Endometrial microvascular endothelial cells (primary cell): ENCODE measurements around the gene ITPKB. TPM values are rescaled to one million over a fixed set of nuclear protein-coding genes. Genes with fewer than 3 reads are reported as not detected.
"Not testable (repeated sequence)": the region's sequence is repeated elsewhere in the genome, so short reads cannot be mapped to it uniquely, and the experiment has no call there.

Experiments
- in situ Hi-C: cut with HindIII; loops from 2 replicates; pipeline ENCODE4 v1.10.0; 2017; ENCODE audit warnings: low sequenced_read_pairs, low pct_unique_long_range_greater_than_20kb; ENCODE audit errors: inconsistent ontology term
- total RNA-seq: library from RNA; depleted of rRNA; stranded (reverse); fragments of >200 nt; gene quantifications from one replicate; pipeline ENCODE4 v1.2.3, GENCODE V29; 2015; ENCODE audit errors: inconsistent ontology term

The ITPKB gene
- total RNA-seq, 1 donor from 2014 or later: 16.2 TPM

DNA sequence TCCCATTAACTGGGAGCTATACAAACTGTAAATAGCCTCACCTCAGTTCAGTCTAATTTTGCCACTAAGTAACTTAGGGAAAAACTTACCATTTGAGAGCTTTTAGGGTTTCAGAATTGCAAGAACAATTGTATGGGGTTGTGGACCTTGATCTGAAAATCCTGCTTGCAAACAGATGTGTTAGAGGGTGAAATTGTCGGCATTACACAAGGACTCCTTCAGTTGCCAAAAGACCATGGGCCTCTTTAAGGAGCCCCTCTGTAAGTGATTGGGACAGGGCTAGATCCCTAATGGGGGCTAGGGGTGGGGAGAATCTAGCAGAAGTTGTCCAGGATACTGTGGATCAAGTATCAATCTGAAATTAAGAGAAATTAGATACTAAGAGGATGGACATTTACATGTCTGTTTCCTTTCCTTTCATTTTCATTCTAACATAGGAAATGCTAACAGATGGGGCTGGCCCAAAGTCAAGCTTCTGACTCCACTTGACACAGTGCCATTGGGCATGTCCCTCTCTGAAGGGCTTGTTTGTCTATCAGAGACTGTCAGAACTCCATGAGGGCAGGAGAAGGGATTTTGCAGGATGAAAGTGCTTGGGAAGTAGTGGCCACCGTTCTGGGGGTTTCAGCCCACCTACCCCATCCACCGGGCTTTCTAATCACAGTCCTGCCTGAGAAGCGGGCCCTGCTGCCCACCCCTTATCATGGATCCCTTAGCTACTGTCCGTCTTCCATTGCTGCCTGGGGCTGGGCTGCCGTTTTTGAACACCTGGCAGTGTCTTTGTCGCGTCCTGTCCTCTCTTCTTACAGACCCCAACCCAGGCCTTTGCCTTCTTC, 135.8 kb downstream of the ITPKB start:
- in situ Hi-C loops: no loop called here

DNA sequence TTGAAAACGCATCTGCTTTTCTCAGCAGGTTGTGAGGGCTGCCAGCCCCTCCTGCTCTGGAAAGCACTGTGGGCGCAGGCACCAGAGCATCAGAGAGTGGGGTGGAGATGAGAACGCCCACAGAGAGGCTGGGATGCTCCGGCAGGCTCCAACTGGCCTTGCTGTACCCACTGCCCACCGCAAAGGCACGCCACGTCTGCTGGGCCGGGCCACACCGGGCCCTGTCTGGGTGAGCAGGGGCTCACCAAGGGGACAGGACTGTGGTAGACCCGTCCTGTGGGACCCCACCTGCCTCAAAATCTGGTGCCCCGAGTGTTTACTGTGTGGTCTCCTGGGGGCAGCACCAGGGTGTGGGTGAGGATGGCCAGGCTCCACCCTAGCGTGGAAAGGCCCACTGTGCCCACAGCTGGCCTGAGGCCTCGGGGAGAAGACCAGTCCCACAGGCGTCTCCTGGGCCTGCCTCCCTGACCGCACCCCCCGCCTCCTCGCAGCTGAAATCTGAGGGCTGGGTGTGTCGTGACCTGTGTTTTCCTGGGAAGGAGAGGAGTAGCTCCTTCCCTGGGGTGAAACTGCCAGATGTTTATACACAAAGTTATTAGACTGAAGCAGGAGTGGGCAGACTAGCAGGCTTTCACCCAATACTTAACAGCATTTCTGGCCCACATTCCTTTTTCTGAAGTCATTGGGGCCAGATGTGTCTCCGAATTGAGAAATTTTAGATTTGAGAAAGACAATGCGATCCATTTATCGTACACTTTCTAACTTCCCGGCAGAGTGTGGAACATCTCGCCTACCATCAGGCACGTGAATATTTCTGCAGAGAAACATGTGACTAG, 136.7 kb downstream of the ITPKB start:
- in situ Hi-C loops: no loop called here

DNA sequence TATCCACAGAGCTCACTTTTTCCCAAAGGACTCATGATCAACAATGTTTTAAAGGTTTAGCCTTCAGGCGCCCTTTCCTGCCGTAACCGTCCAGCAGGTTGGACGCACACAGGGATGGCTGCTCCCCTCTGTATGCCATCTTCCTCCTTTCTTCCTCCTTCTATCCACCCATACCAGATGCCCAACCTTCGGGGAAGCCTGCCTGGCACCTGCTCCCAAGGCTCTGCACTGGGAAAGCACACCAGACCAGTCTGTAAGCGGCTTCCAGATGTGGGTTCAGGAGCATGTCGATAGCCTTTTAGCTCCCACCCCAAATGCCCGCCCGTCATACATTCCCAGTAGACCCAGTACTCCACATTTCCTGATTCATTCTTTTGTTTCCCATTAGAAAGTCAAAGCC, 137.6 kb downstream of the ITPKB start:
- in situ Hi-C loops: no loop called here

DNA sequence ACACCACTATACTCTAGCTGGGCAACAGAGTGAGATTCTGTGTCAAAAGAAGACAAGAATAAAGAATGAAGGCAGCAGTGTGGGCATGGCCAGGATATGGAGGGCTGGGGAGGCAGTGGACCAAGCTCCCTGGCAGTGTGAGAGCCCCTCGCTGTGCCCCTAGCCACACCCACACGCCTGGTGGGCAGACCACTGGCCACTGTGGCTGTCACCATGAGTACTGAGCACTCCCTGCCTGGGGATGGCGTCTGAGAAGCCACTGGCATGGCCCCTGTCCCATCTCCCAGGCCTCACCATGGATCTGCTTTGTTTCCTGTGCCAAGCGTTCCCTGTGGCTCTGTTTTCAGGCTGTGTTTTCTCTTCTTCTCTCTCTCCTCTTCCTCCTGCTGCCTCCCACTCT, 138.8 kb downstream of the ITPKB start:
- in situ Hi-C loops: no loop called here

DNA sequence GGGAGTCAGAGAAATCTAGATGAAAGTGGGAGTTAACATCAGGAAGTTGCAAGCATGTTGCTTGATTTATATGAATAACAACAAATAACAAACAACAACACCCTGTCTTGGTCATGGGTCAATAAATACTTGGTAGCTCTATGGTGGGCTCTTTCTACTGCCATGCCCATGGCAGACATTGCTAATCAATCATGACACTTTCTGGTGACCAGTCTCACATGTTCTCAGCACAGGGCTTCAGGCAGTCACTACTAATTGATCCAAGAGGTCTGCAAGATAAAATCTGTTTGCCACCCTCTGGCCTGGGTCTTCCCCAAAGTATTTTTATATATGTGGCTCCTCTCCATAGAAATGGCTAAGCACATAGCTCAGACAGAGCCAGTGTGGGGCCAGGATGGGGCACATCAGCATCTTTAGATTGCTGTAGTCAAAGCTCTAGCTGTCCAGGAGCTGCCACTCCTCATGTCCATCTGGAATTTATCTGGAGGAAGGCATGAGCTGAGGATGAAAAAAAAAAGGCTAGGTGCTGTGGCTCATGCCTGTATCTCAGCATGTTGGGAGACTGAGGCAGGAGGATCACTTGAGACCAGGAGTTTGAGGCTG, 139.3 kb downstream of the ITPKB start:
- in situ Hi-C loops: no loop called here

DNA sequence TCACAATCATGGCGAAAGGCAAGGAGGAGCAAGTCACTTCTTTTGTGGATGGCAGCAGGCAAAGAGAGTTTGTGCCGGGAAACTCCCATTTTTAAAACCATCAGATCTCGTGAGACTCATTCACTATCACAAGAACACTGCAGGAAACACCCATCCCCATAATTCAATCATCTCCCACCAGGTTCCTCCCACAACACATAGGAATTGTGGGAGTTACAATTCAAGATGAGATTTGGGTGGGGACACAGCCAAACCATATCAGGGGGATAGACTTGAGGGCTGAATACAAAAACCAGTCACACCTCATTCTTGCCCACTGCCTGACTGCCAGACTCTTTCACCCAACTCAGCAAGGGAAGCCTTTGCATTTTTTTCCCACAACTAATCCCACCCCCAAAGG, 140.1 kb downstream of the ITPKB start:
- in situ Hi-C loops: not testable (repeated sequence)

DNA sequence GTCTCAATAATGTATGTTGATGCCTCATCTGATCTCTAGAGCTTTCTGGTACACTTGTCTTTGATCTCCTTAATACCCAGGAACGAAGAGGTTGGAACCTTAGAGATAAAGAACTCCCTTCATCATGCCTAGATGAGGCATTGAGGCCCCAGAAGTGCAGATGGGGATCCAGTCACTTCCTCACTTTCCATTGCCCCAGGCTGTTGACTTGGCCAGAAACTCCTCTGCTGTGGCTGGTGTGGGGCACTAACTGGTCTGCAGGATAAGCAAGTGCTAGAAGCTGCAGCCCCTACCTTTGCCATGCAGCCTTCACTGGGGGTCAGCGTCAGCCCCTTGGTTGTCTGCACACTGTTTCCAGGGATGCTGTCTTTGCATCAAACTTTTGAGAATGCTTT, 140.6 kb downstream of the ITPKB start:
- in situ Hi-C loops: no loop called here

DNA sequence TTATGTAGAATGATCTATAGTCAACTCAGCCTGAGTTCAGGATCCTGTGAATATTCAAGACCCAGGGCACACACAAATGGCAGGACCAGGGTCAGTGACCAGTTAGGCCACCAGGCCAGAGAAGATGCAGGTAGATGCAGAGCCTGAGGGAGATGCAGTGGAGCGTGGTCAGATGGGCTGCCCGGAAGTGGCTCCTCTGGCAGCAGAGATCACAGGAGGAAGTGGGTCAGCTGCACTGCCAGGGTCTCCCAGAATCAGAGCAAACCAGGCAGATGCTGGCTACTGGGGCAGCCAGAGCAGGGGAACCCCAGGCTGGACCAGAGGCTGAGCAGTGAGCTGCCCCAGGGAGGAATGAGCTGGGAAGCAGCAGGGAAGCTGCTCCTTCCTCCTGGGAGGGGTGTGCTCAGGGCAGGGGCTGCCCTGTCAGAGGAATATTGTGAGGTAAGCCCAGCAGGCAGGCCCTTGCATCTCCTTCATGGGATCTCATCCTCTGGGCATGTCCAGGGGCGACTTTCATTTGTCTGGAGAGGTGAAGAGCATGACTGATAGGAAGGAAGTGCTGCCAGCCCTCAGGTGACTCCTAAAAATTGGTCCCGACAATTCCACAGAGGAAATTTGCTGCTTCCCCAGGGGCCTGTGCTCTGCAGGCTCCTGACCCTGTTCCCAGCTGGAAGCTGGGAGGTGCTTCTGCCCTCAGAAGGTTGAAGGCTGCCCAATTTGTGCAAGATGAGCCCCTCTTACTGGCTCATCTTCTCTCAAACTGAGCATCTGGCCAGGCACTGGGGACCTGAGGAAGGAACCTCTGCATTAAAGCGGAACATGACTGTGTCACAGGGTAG, 141.2 kb downstream of the ITPKB start:
- in situ Hi-C loops: no loop called here

DNA sequence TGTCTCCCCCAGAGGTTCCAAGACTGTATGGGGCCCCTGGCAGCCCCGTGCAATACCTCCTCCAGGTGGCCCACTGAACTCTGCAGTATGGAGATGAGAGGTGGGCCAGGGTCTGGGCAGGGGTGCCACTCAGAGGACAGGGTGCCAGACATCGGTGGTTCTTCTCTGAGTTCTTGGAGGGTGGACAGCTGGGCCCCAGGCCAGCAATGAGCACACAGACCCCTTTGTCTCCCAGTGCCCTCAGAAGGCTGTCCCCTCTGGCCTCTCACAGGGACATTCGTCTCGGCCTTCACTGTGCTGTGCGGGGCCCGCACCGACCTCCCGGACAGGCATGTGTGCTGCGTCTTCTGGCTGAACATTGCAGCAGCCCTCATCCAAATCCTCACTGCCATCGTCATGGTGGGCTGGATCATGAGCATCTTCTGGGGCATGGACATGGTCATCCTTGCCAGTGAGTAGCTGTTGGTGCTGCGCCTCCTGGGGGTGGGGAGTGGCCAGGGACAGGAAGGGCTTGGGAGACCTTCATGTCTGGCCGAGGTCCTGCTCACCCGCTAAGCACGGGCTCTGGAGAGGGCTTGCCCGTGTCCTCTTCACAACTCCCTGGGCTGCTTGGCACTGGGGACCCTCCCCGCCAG, 142.4 kb downstream of the ITPKB start:
- in situ Hi-C loops: no loop called here

DNA sequence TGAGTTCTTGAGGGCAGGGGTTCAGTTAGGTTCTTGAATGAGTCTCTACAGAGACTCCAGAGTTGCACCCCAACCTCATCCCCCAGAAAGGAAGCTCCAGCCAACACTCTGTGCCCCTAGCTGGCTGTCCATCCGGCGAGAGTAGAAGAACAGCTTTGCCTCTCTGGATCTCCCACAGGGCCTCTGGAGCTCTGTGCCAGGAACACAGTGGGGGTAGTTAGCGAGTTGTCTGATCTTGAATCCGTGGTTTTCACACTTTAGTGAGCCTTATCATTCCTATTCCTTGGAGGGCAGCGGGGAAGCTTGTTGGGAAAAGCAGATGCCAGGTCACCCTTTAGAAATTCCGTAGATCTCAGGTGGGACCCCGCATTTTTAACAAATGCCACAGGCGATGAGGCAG, 145.5 kb downstream of the ITPKB start:
- in situ Hi-C loops: no loop called here

DNA sequence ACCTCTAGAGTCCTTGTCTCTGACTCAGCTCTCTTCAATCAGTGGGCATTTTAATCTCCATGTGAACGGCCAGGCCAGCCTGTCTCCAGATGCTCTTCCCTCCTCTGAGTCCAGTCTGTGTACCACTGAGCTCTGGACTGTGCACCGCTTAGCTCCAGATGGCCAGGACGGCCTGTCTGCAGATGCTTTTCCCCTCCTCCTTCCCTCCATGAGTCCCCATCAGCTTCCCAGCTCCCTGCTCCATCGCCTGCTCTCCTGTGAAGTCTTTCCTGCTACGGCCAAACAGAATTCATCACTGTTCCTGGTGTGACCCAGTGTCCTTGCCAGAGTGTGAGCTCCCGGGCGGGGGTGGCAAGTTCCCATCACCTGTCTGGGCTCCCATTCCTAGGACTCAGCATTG, 148.5 kb downstream of the ITPKB start:
- in situ Hi-C loops: no loop called here

DNA sequence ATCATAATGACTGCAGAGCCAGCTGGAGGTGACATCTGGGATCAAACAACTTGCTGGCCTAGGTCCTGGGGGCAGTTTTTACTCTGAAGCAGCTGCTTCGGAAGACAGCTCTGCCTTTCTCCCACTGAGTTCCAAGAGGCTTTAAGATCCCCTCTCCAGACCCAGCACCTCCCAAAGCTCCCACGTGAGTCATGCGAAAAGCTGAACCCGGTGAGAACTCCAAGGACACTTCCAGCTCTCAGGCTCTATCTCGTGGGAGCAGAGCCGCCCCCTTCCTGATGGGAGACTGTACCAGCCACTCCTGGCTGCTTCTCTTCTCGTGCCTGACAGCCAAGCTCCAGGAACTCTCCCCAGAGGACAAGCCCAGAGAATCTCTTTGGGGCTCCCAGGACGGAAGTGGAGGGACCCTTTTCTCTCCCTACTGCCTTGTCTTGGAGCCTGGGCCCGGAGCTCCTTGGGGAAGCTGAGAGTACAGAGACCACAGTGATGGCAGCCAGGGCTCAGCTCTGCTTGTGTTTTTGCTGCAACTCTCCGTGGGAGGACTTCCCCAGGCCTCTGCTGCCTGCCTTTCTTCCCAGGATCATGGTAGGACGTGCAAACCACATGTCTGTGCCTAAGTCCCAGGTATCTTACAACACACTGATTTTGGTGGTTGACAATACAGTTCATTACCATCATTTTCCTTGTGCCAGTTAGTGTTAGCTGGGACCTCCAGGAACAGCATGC, 149.9 kb downstream of the ITPKB start:
- in situ Hi-C loops: no loop called here

DNA sequence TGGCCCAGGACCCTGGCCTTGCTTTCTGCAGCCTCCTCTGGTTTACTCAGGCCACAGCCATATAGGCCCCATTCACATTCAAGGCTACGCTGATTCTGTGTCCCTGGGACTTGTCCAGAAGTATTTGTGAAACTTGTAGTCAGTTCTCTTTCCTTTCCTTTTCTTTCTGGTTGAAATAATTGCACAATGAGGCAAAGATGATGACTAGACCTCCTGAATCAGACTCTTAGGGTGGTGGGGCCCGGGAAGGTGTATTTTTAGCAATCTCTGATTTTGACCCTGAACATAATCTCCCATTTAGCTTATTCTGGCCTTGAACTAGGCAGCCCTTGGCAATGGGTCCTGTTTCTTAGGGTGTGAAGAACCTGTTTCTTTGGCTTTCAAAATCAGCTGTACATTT, 150.6 kb downstream of the ITPKB start:
- in situ Hi-C loops: no loop called here

DNA sequence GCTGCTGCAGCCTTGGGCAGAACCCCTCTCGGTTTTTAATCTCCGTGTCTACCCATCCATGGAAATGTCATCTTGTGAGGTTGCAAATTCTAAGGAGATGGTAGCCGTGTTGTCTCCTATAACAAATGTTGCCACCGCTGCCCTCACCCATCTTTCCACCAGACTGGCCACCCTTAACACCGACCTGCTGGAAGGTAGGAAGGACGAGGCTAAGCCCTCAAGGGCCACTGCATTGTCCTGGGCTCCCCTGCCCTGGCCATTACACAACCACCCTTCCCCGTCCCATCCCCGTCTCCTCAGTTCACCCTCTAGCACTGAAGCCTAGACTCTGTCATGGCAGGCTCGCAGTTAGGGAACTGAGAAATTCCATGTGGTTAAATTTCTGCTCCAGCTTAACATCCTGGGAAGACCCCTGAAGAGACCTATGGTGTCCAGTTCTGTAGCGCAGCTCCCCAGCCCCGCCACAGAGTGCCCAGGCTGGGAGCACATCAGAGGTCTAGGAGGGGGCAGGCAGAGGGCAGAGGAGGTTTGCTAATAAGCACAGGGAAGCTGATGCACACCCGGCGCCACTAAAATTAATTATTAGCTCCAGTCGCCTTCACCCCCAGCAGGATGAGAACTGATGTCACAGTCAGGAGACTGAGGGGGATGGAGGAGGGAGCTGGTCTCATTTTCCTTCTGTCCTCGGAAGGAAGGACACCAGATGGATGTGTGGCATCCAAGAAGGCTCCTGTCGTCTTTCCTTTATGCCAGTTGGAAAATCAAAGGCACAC, 152.2 kb downstream of the ITPKB start:
- in situ Hi-C loops: no loop called here

DNA sequence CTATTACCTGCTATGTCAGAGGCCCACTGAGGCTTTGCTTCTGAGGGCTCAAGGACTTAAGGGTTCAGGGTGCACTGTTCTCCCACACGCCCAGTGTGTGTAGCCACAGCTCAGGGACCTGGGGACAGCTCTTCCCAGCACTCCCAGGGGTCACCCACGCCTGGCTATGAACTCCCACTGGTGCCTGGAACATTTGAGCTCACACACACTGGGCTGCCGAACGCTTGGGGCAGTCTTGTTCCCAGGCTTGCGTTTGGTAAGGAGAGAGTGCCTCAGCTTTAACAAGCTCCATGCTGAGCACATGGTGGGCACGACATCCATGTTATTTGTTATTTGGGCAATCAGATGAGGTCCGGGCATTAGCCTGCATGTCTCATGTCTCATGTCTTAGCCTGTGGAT, 153.0 kb downstream of the ITPKB start:
- in situ Hi-C loops: no loop called here

DNA sequence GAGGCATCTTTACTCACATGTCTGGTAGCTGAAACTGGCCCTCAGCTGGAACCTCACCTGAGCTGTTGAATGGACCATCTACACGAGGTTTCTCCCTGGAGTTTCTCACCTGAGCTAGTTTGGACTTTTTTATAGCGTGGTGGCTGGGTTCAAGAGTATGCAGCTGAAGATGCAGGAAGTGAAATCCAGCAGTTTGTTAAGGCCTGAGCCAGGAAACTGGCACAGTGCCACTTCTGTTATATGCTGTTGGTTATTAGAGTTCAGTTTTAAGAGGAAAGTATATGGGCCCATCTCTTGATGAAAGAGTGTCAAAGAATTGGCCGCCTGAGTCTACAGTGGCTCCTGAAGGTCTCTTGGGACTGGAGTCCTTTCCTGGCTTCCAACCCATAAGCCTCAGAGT, 154.9 kb downstream of the ITPKB start:
- in situ Hi-C loops: no loop called here

DNA sequence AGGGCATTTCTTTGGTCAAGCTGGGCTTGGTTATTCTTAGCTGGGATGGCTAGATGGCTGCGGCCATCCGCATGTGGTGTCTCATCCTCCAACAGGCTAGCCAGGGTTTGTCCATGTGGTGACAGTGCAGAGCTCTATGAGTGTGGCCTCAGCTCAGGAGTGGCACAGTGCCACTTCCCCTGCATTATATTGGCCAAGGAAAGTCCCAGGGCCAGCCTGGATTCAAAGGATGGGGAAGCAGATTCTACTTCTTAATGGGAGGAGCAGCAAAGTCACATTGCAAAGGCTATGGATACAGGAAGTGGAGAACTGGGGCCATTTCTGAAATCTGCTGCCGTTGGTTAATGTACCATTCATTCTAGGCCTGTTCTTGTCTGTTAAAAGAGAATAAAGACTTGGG, 156.1 kb downstream of the ITPKB start:
- in situ Hi-C loops: no loop called here
